Psoas muscle (tissue), 8 donors: ENCODE results near the gene CCDC54. TPM values are rescaled to one million over a fixed set of nuclear protein-coding genes. Genes with fewer than 3 reads are reported as not detected.
"Not testable (repeated sequence)": the region's sequence is repeated elsewhere in the genome, so short reads cannot be mapped to it uniquely, and the experiment has no call there.

Experiments
- ATAC-seq, 4 donors: fragments of 200-7000 bp; cut with Tn5 transposase; one replicate each; pipeline ENCODE4 v1.9.1; 2020; ENCODE audit warnings: moderate library complexity in 3 of 4, mild to moderate bottlenecking in 2 of 4
- DNase-seq, 2 donors: peaks; one replicate each; pipeline ENCODE4 v3.0.0-alpha.2; 2020
- H3K27ac ChIP-seq: fragments of 200-600 bp; one replicate; pipeline ENCODE4 v1.8.0; 2022
- H3K27me3 ChIP-seq, 3 donors: fragments of 200-600 bp in 1 of 3; one replicate each; pipeline versions ENCODE4 v1.6.1 to v1.8.0; 2013 to 2022; ENCODE audit warnings: low read length in 2 of 3, mild to moderate bottlenecking in 2 of 3, moderate library complexity in 1 of 3; ENCODE audit not compliant: insufficient read depth in 3 of 3
- H3K36me3 ChIP-seq, 2 donors: fragments of 200-600 bp in 1 of 2; one replicate each; pipeline versions ENCODE4 v1.6.1 to v1.8.0; 2013 to 2022; ENCODE audit warnings: low read depth in 1 of 2, mild to moderate bottlenecking in 1 of 2, moderate library complexity in 1 of 2; ENCODE audit not compliant: insufficient read depth in 1 of 2
- H3K4me1 ChIP-seq: fragments of 200-600 bp; one replicate; pipeline ENCODE4 v1.8.0; 2022
- H3K4me3 ChIP-seq: fragments of 200-600 bp; one replicate; pipeline ENCODE4 v1.8.0; 2022; ENCODE audit warnings: mild to moderate bottlenecking
- H3K9me3 ChIP-seq: fragments of 200-600 bp; one replicate; pipeline ENCODE4 v1.8.0; 2022
- WGBS, 3 donors: extraction: QIAGEN DNeasy Blood & Tissue Kit; methylation state at CpG; one replicate each; pipeline versions ENCODE4 v1.1.6 to v1.1.7; 2013; 5-methylcytosine and 5-hydroxymethylcytosine counted together
- intact Hi-C, 2 donors: fragments of 100-400 bp; cut with DNase I; formaldehyde crosslinking; loops; one replicate each; pipeline versions ENCODE4 v1.11.0 to v1.14.2; 2022
- long read RNA-seq, 2 donors: library from polyadenylated mRNA; unstranded; transcript quantifications; one replicate each; pipeline ENCODE4 v2.0.0, GENCODE V29; 2021
- polyA plus RNA-seq, 3 donors: library from polyadenylated mRNA; stranded (reverse); fragments of 200-250 nt; gene quantifications; one replicate each; pipeline ENCODE4 v1.2.3, GENCODE V29; 2013
- total RNA-seq, 4 donors: library from RNA; stranded (reverse); fragmentation: NEBNext Ultra II Directional in 2 of 4; extraction: Animal tissue kit (Norgen Biotek cat#: 25700) in 2 of 4; gene quantifications; one replicate each; pipeline versions ENCODE4 v1.2.1 to v1.2.4, GENCODE V29; 2021 to 2023
- TF ChIP-seq, protein P1 (sequence below): fragments of 200-600 bp; IDR thresholded peaks from one replicate; pipeline ENCODE4 v1.8.0; 2022; ENCODE audit warnings: antibody characterized with exemption
- donor health status: healthy with polysubstance abuse.
- donor health status: DM: no; HTN: no; CAD: no; lungs with moderate emphysema.
- donor health status: Bipolar disorder and iron deficiency.
- donor health status: healthy.
- donor health status: DM: yes; HTN: yes; CAD: no.
- donor health status: DM: no; HTN: no; CAD: no.
- donor health status: DM: no; HTN: no; CAD: no.
- donor health status: DM: yes; HTN: yes; CAD: no.

The CCDC54 gene
- not detected for total RNA-seq
- not detected for polyA plus RNA-seq
- long read RNA-seq, donor 1 = 0 reads
- long read RNA-seq, donor 2 = 0 reads

DNA sequence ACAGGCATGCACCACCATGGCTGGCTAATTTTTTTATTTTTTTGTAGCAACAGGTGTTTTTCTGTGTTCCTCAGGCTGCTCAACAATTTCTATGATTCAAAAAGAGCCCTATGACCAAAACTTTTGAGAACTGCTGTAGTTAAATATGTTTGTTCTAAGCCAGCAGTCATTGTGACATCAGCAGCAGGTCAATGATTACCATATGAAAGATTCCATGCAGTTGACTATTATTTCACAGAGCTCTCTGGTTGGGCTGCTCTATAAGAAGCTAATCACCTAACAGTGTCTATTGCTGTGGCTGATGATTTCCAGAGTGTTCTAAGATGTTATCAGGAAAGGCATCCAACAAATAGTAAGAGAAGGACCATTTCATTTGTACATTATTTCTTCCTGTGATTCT, at the start of gene CCDC54:
Gene CCDC54 (plus strand): TSS at position 289 of the 400 bp plus-strand sequence. CDS start 149 bp downstream, outside the sequence.
- ATAC-seq = no peak
- intact Hi-C loops = no loop called here
- Histone ChIP-seq H3K27ac (no peak within 1 kb of the TSS), H3K9me3 (no peaks in the 10 kb centered on the region), H3K36me3 (no peaks in the 10 kb centered on the region), H3K4me3 (no peak within 1 kb of the TSS), H3K27me3 (no peaks in the 10 kb centered on the region), H3K4me1 (no peaks in the 10 kb centered on the region)
- DNase-seq = no peak
- TF ChIP-seq, protein P1, sequence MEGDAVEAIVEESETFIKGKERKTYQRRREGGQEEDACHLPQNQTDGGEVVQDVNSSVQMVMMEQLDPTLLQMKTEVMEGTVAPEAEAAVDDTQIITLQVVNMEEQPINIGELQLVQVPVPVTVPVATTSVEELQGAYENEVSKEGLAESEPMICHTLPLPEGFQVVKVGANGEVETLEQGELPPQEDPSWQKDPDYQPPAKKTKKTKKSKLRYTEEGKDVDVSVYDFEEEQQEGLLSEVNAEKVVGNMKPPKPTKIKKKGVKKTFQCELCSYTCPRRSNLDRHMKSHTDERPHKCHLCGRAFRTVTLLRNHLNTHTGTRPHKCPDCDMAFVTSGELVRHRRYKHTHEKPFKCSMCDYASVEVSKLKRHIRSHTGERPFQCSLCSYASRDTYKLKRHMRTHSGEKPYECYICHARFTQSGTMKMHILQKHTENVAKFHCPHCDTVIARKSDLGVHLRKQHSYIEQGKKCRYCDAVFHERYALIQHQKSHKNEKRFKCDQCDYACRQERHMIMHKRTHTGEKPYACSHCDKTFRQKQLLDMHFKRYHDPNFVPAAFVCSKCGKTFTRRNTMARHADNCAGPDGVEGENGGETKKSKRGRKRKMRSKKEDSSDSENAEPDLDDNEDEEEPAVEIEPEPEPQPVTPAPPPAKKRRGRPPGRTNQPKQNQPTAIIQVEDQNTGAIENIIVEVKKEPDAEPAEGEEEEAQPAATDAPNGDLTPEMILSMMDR = no peak

DNA sequence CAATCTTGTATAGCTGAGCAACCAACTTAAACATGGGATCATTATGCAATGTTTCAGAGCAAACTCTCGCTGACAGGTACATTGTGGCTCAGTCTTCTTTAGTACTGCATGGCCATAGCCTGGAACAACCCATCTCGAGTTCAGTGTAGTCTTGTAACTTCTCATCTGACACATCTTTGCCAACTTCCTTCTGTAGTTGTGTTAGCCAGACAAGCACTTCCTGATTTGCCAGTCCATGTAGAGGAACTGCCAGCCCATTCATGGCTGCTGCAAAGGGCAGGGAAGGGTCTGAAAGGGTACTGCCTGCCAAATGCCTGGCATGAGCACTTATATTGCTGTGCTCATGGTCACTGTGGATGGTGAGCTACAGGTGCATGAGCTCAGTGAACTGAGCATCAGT, 49.2 kb upstream of the CCDC54 start:
- TF ChIP-seq, protein P1 = no peak
- no peaks in the 10 kb centered on the region for H3K4me1 ChIP-seq
- no peak overlapping the region for H3K4me3 ChIP-seq
- no peaks in the 10 kb centered on the region for H3K36me3 ChIP-seq
- intact Hi-C loops = no loop called here
- no peak for ATAC-seq
- no peak overlapping the region for H3K27ac ChIP-seq
- no peaks in the 10 kb centered on the region for H3K27me3 ChIP-seq
- no peaks in the 10 kb centered on the region for H3K9me3 ChIP-seq
- 79 to 89% (median 79%) methylated on average over 2 of the region's 2 CpGs for WGBS, 3 donors
- DNase-seq = no peak

- TF ChIP-seq, protein P1 = no peak
- WGBS, 3 donors = 84 to 88% (median 85%) methylated on average over 5 of the region's 5 CpGs
These were observed 48.2 kb upstream of the CCDC54 start for GRCh38 chr3:107329088-107329487.

DNA sequence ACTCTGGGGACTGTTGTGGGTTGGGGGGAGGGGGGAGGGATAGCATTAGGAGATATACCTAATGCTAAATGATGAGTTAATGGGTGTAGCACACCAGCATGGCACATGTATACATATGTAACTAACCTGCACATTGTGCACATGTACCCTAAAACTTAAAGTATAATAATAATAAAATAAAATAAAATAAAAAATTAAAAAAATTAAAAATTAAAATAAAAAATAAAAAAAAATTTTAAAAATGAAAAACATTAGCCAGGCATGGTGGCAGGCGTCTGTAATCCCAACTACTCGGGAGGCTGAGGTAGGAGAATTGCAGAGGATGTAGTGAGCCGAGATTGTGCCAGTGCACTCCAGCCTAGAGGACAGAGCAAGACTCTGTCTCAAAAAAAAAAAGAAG, 37.5 kb upstream of the CCDC54 start:
- ATAC-seq, intact Hi-C loops, H3K4me3 ChIP-seq, H3K4me1 ChIP-seq, H3K27me3 ChIP-seq, H3K9me3 ChIP-seq, H3K36me3 ChIP-seq, DNase-seq, H3K27ac ChIP-seq: not testable (repeated sequence)
- 96 to 98% (median 97%) methylated on average over 3 of the region's 3 CpGs for WGBS, 3 donors

More at GRCh38 chr3:107329088-107329487, 48.2 kb upstream of the CCDC54 start:
- Histone ChIP-seq H3K4me3 (no peak overlapping the region), H3K4me1 (no peaks in the 10 kb centered on the region), H3K36me3 (no peaks in the 10 kb centered on the region), H3K9me3 (no peaks in the 10 kb centered on the region), H3K27ac (no peak overlapping the region), H3K27me3 (no peaks in the 10 kb centered on the region)
- no peak for DNase-seq
- ATAC-seq = no peak
- intact Hi-C loops = no loop called here

GRCh38 chr3:107344722-107345121, 32.5 kb upstream of the CCDC54 start:
- H3K9me3 ChIP-seq = no peaks in the 10 kb centered on the region
- no peak overlapping the region for H3K4me3 ChIP-seq
- ATAC-seq (no peak), DNase-seq (no peak)
- no peak overlapping the region for H3K27ac ChIP-seq
- intact Hi-C loops = no loop called here
- H3K4me1 ChIP-seq = no peaks in the 10 kb centered on the region
- H3K36me3 ChIP-seq = no peaks in the 10 kb centered on the region
- TF ChIP-seq, protein P1 = no peak
- no peaks in the 10 kb centered on the region for H3K27me3 ChIP-seq
